Endothelial cell of umbilical vein (primary cell): ENCODE data around the gene PRUNE2. TPM values are rescaled to one million over a fixed set of nuclear protein-coding genes. Genes with fewer than 3 reads are reported as not detected.

Source experiments
- BruUV-seq: library from RNA; stranded (reverse); fragments of 400-500 nt; replicated peaks from 2 replicates; lab custom pipeline; 2021; lab: Mats Ljungman, UMichigan
- CTCF ChIA-PET: fragments of 300-600, 350-600 bp; sonication (Branson Sonifier 250); formaldehyde crosslinking; loops from one replicate; lab custom pipeline; 2021; ENCODE audit warnings: antibody characterized with exemption, inconsistent platforms; lab: Charles Lee
- POLR2A ChIA-PET: fragments of 300-600, 350-600 bp; sonication (Branson Sonifier 250); formaldehyde crosslinking; loops from one replicate; lab custom pipeline; 2021; ENCODE audit warnings: antibody characterized with exemption, inconsistent platforms; lab: Charles Lee
- DNase-seq: peaks from one replicate; pipeline ENCODE4 v3.0.0-alpha.2; 2011; ENCODE audit warnings: low read depth, low spot score
- FAIRE-seq: peaks from 2 replicates; lab custom pipeline; 2011; peaks lifted over from hg19 to GRCh38; lab: Jason Lieb, UNC
- H2AFZ ChIP-seq: 2 replicates; pipeline ENCODE4 v1.6.0; 2012; ENCODE audit warnings: low read depth, low read length, control low read depth, inconsistent platforms
- H3K27ac ChIP-seq: 2 replicates; pipeline ENCODE4 v1.5.1; 2011; ENCODE audit warnings: low read depth, mild to moderate bottlenecking, control low read depth, low read length, moderate library complexity; ENCODE audit not compliant: insufficient read depth
- H3K27me3 ChIP-seq, 2 experiments: 2 replicates each; pipeline versions ENCODE4 v1.6.0 to v1.6.1; 2011; ENCODE audit warnings: low read length in 2 of 2, mixed read lengths in 1 of 2; ENCODE audit not compliant: control insufficient read depth in 2 of 2, insufficient read depth in 2 of 2
- H3K36me3 ChIP-seq, 2 experiments: 2 replicates in 1 of 2; 3 replicates in 1 of 2; pipeline ENCODE4 v1.5.1; 2011; ENCODE audit warnings: low read length in 2 of 2, mild to moderate bottlenecking in 1 of 2, moderate library complexity in 1 of 2; ENCODE audit not compliant: control insufficient read depth in 2 of 2, insufficient read depth in 2 of 2; ENCODE audit errors: extremely low read depth in 1 of 2
- H3K4me1 ChIP-seq: 3 replicates; pipeline ENCODE4 v1.5.1; 2011; ENCODE audit warnings: mild to moderate bottlenecking, low read length; ENCODE audit not compliant: control insufficient read depth, insufficient read depth; ENCODE audit errors: extremely low read depth
- H3K4me2 ChIP-seq: 2 replicates; pipeline ENCODE4 v1.6.1; 2011; ENCODE audit warnings: low read length, control low read depth, mixed read lengths; ENCODE audit not compliant: insufficient read depth
- H3K4me3 ChIP-seq, 3 experiments: fragments of 200-600 bp in 1 of 3; sonication (generic), shearing (Covaris generic) in 1 of 3; replicated peaks in 1 of 3; 2 replicates each; pipeline ENCODE4 v1.5.1; 2011 to 2016; ENCODE audit warnings: control low read depth in 3 of 3, low read length in 3 of 3, mild to moderate bottlenecking in 2 of 3, inconsistent platforms in 1 of 3, low read depth in 1 of 3, moderate library complexity in 1 of 3; ENCODE audit not compliant: insufficient read depth in 1 of 3
- H3K79me2 ChIP-seq: 2 replicates; pipeline ENCODE4 v1.6.0; 2012; ENCODE audit warnings: low read length, inconsistent platforms; ENCODE audit not compliant: control insufficient read depth, insufficient read depth
- H3K9ac ChIP-seq: replicated peaks from 2 replicates; pipeline ENCODE3; 2011; ENCODE audit warnings: low read length, control low read depth; ENCODE audit not compliant: insufficient read depth; ENCODE audit errors: extremely low read depth
- H3K9me1 ChIP-seq: replicated peaks from 3 replicates; pipeline ENCODE4 v1.6.0; 2011; ENCODE audit warnings: mild to moderate bottlenecking, low read length; ENCODE audit not compliant: control insufficient read depth, insufficient read depth; ENCODE audit errors: extremely low read depth
- H3K9me3 ChIP-seq: replicated peaks from 2 replicates; pipeline ENCODE4 v1.5.1; 2012; ENCODE audit warnings: low read length, inconsistent platforms; ENCODE audit not compliant: control insufficient read depth, insufficient read depth
- H4K20me1 ChIP-seq: replicated peaks from 2 replicates; pipeline ENCODE3; 2011; ENCODE audit warnings: mild to moderate bottlenecking, low read length; ENCODE audit not compliant: control insufficient read depth, insufficient read depth; ENCODE audit errors: extremely low read depth
- CTCF ChIP-seq, 2 donors: IDR thresholded peaks; 1 replicate in 1 of 2; 2 replicates in 1 of 2; pipeline ENCODE4 v1.5.1; 2011; ENCODE audit warnings: low read length in 2 of 2, mild to moderate bottlenecking in 2 of 2, moderate library complexity in 2 of 2, control low read depth in 1 of 2, inconsistent platforms in 1 of 2, low read depth in 1 of 2; ENCODE audit not compliant: insufficient read depth in 1 of 2; ENCODE audit errors: extremely low read depth in 1 of 2
- EZH2 ChIP-seq: IDR thresholded peaks from 2 replicates; pipeline ENCODE4 v1.6.1; 2012; ENCODE audit warnings: borderline replicate concordance, low read depth, mild to moderate bottlenecking, moderate library complexity, low read length, inconsistent platforms; ENCODE audit not compliant: severe bottlenecking
- FOS ChIP-seq: IDR thresholded peaks from 2 replicates; pipeline ENCODE4 v1.6.1; 2011; ENCODE audit warnings: mild to moderate bottlenecking, low read length, moderate library complexity, borderline replicate concordance; ENCODE audit not compliant: insufficient read depth
- GATA2 ChIP-seq: IDR thresholded peaks from 2 replicates; pipeline ENCODE4 v1.7.0; 2011; ENCODE audit warnings: low read depth, mild to moderate bottlenecking, moderate library complexity, mixed read lengths, low read length; ENCODE audit not compliant: insufficient read length, insufficient read depth
- JUN ChIP-seq: IDR thresholded peaks from 2 replicates; pipeline ENCODE4 v1.6.1; 2011; ENCODE audit warnings: borderline replicate concordance, low read depth; ENCODE audit not compliant: insufficient read length, insufficient read depth
- MAX ChIP-seq: IDR thresholded peaks from 2 replicates; pipeline ENCODE4 v1.6.1; 2011; ENCODE audit not compliant: insufficient read depth, insufficient read length
- MYC ChIP-seq: IDR thresholded peaks from one replicate; pipeline ENCODE4 v1.6.1; 2011; ENCODE audit warnings: mild to moderate bottlenecking, low read depth, low read length
- POLR2A ChIP-seq: IDR thresholded peaks from 2 replicates; pipeline ENCODE4 v1.6.1; 2012; ENCODE audit warnings: low read depth, mild to moderate bottlenecking, control low read depth, low read length
- POLR2AphosphoS5 ChIP-seq: IDR thresholded peaks from 2 replicates; pipeline ENCODE4 v1.6.1; 2012; ENCODE audit warnings: low read depth, mild to moderate bottlenecking, control low read depth, low read length, moderate library complexity; ENCODE audit not compliant: insufficient read depth
- dilution Hi-C: fragments of 300-500 bp; cut with MboI; formaldehyde crosslinking; loops from one replicate; pipeline ENCODE4 v1.15.0; 2019; ENCODE audit warnings: low sequenced_read_pairs; ENCODE audit not compliant: extremely low pct_ligation_motif_present
- intact Hi-C: fragments of 100-400 bp; cut with micrococcal nuclease; formaldehyde crosslinking; loops from one replicate; pipeline ENCODE4 v1.10.0; 2022
- polyA plus RNA-seq, 4 experiments: library from polyadenylated mRNA; depleted of rRNA in 3 of 4; stranded (reverse) in 3 of 4; unstranded in 1 of 4; fragments of >200 nt; gene quantifications; 2 replicates each; pipeline versions ENCODE4 v1.2.1 to v1.2.3, GENCODE V29; 2011 to 2012; ENCODE audit warnings: missing spikeins in 1 of 4
- total RNA-seq: library from RNA; stranded (reverse); gene quantifications from 2 replicates; pipeline ENCODE4 v1.2.3, GENCODE V29; 2021

PRUNE2 gene
- total and polyA plus RNA-seq, 2 donors (not counting 3 experiments of a cell fraction or from before 2014, with no cell fraction given), result 15.8 to 21.7 TPM

- no peak for FAIRE-seq
- Histone ChIP-seq H3K27ac (no peak overlapping the region), H3K79me2 (no peaks in the 10 kb centered on the region), H3K4me3 (no peak overlapping the region), H3K9ac (no peak overlapping the region), H3K27me3 (peaks cover 2 to 11% of the 10 kb centered on the region in 2 experiments), H3K9me3 (no peaks in the 10 kb centered on the region), H3K9me1 (no peaks in the 10 kb centered on the region), H2AFZ (no peak overlapping the region), H3K4me2 (no peak overlapping the region), H3K36me3 (no peaks in the 10 kb centered on the region), H4K20me1 (no peaks in the 10 kb centered on the region), H3K4me1 (no peaks in the 10 kb centered on the region)
- DNase-seq, result no peak
- intact Hi-C loops, result no loop called here
- no TSS peak for BruUV-seq
- ChIA-PET POLR2A (no interaction called here), CTCF (no interaction called here)
- TF ChIP-seq FOS (no peak), MYC (no peak), GATA2 (no peak), CTCF (IDR thresholded peaks at IDR 0.05; ENCODE audit: extremely low read depth in 1 of 2, insufficient read depth in 1 of 2, low read depth in 1 of 2, low read length in 2 of 2) (no peak), MAX (no peak), JUN (no peak), POLR2AphosphoS5 (no peak), EZH2 (no peak), POLR2A (no peak)
- dilution Hi-C loops, result no loop called here
Measured at GRCh38 chr9:76744336-76744735, 161.6 kb downstream of the PRUNE2 start.
